Measurements from ENCODE around the gene WDFY1. TPM values are rescaled to one million over a fixed set of nuclear protein-coding genes. Genes with fewer than 3 reads are reported as not detected.
A peak's percentile ranks its signal among the peaks of the same experiment; 100 is the strongest.

Gene WDFY1
- total and polyA plus RNA-seq, 2 donors (not counting 3 experiments of a cell fraction or from before 2014, with no cell fraction given) = 54.7 to 68.7 TPM

DNA sequence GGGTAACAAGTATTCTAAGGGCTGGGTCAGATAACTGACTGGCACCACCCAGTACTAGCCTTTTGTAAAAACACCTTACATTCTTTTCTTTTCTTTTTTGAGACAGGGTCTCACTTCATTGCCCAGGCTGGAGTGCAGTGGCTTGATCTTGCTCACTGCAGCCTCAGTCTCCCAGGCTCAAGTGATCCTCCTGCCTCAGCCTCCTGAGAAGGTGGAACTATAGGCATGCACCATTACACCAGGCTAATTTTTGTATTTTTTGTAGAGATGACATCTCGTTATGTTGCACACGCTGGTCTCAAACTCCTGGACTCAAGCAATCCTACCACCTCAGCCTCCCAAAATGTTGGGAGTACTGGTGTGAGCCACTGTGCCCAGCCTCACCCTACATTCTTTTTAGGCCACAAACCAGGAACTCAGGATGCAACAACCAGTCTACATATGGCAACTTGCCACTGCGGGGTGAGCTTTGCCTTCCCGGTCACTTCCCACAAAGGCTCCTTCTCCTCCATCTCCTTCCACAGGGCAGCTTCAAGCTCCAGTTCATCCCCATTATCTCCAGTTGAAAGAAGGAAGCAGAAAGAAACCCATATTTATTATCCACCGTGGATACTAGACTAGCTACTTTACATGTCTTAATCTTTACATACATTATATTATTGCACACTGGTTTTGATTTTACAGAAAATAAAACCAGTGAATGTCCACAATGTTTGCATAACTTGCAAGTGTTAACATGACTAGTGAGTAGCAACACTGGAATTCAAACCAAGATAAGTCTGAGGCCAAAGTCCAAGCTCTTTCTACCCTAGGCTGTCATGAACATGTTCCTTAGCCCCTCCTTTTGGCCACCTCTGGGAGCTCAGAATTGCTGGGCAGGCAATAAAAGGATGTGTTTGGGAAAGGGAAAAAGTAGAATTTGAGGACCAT lies 84.1 kb downstream of the WDFY1 start:
- no TSS peak for BruUV-seq (replicated peaks)
- no peaks in the 10 kb centered on the region for H3K36me3 ChIP-seq (ENCODE audit: control insufficient read depth in 2 of 2, extremely low read depth in 1 of 2, insufficient read depth in 2 of 2, low read length in 2 of 2)
- no peak for DNase-seq (ENCODE audit: low read depth, low spot score)
- no peaks in the 10 kb centered on the region for H3K4me1 ChIP-seq (ENCODE audit: control insufficient read depth, extremely low read depth, insufficient read depth, low read length)
- H3K27me3 ChIP-seq (ENCODE audit: control insufficient read depth in 2 of 2, insufficient read depth in 2 of 2, low read length in 2 of 2) = no peaks in the 10 kb centered on the region
- no peaks in the 10 kb centered on the region for H3K9me3 ChIP-seq (replicated peaks; ENCODE audit: control insufficient read depth, insufficient read depth, low read length)
- POLR2A ChIA-PET = no interaction called here
- no peaks in the 10 kb centered on the region for H4K20me1 ChIP-seq (replicated peaks; ENCODE audit: control insufficient read depth, extremely low read depth, insufficient read depth, low read length)
- H3K4me3 ChIP-seq (replicated peaks in 1 of 3; ENCODE audit: insufficient read depth in 1 of 3, low read depth in 1 of 3, low read length in 3 of 3) = no peak overlapping the region
- H3K9ac ChIP-seq (replicated peaks; ENCODE audit: extremely low read depth, insufficient read depth, low read length) = peak overlapping the region; percentile 12
- peak; percentile 18 for FAIRE-seq
- CTCF ChIA-PET = interaction anchor here (0.9 to 4.7 kb wide), 13 partner anchors 8 to 613 kb away, joined by 3 to 26 read pairs (median 5); partner anchors contain the start of gene SCG2
- dilution Hi-C loops (cut with MboI; ENCODE audit: extremely low pct_ligation_motif_present, low sequenced_read_pairs) (no loop called here), intact Hi-C loops (cut with micrococcal nuclease) (loop anchor here (1.0 to 5.0 kb wide), 5 partner anchors 81 to 889 kb away; no protein-coding TSS in a partner anchor)
- no peaks in the 10 kb centered on the region for H3K9me1 ChIP-seq (replicated peaks; ENCODE audit: control insufficient read depth, extremely low read depth, insufficient read depth, low read length)
- H3K27ac ChIP-seq (ENCODE audit: insufficient read depth, low read depth, low read length) = no peak overlapping the region
- H2AFZ ChIP-seq (ENCODE audit: low read depth, low read length) = no peak overlapping the region
- no peak overlapping the region for H3K4me2 ChIP-seq (ENCODE audit: insufficient read depth, low read length)
- TF ChIP-seq EZH2 (IDR thresholded peaks at IDR 0.05; ENCODE audit: borderline replicate concordance, low read depth, low read length, severe bottlenecking) = no peak
- peak; percentile 25 for TF ChIP-seq GATA2 (IDR thresholded peaks at IDR 0.05; ENCODE audit: insufficient read depth, insufficient read length, low read depth, low read length)
- no peaks in the 10 kb centered on the region for H3K79me2 ChIP-seq (ENCODE audit: control insufficient read depth, insufficient read depth, low read length)

DNA sequence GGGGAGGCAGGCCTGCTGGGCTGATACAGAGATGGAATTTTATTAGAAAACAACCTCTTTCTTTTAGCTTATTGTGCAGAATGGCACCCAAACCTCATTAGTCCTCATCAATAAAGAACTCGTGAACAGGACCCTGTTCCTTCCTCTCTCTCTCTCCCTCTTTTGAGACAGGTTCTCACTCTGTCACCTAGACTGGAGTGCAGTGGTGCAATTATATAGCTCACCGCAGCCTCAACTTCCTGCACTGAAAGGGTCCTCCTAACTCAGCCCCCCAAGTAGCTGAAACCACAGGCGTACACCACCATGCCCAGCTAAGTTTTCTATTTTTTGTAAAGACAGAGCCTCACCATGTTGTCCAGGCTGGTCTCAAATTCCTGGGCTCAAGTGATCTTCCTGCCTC lies 86.1 kb downstream of the WDFY1 start:
- intact Hi-C loops (cut with micrococcal nuclease) (no loop called here), dilution Hi-C loops (cut with MboI; ENCODE audit: extremely low pct_ligation_motif_present, low sequenced_read_pairs) (no loop called here)
- ChIA-PET POLR2A (no interaction called here), CTCF (interaction anchor here (0.8 to 4.7 kb wide), 5 partner anchors 59 to 887 kb away, joined by 3 to 26 read pairs (median 12); no protein-coding TSS in a partner anchor)
- Histone ChIP-seq H3K9me1 (replicated peaks; ENCODE audit: control insufficient read depth, extremely low read depth, insufficient read depth, low read length) (no peaks in the 10 kb centered on the region), H2AFZ (ENCODE audit: low read depth, low read length) (no peak overlapping the region), H3K4me1 (ENCODE audit: control insufficient read depth, extremely low read depth, insufficient read depth, low read length) (no peaks in the 10 kb centered on the region), H3K4me3 (replicated peaks in 1 of 3; ENCODE audit: insufficient read depth in 1 of 3, low read depth in 1 of 3, low read length in 3 of 3) (no peak overlapping the region), H3K9me3 (replicated peaks; ENCODE audit: control insufficient read depth, insufficient read depth, low read length) (no peaks in the 10 kb centered on the region), H3K27ac (ENCODE audit: insufficient read depth, low read depth, low read length) (no peak overlapping the region), H3K79me2 (ENCODE audit: control insufficient read depth, insufficient read depth, low read length) (no peaks in the 10 kb centered on the region), H3K4me2 (ENCODE audit: insufficient read depth, low read length) (no peak overlapping the region), H3K36me3 (ENCODE audit: control insufficient read depth in 2 of 2, extremely low read depth in 1 of 2, insufficient read depth in 2 of 2, low read length in 2 of 2) (no peaks in the 10 kb centered on the region), H4K20me1 (replicated peaks; ENCODE audit: control insufficient read depth, extremely low read depth, insufficient read depth, low read length) (no peaks in the 10 kb centered on the region), H3K27me3 (ENCODE audit: control insufficient read depth in 2 of 2, insufficient read depth in 2 of 2, low read length in 2 of 2) (no peaks in the 10 kb centered on the region), H3K9ac (replicated peaks; ENCODE audit: extremely low read depth, insufficient read depth, low read length) (no peak overlapping the region)
- no TSS peak for BruUV-seq (replicated peaks)
- FAIRE-seq = no peak
- DNase-seq (ENCODE audit: low read depth, low spot score) = no peak
- TF ChIP-seq GATA2 (IDR thresholded peaks at IDR 0.05; ENCODE audit: insufficient read depth, insufficient read length, low read depth, low read length) (no peak), MYC (IDR thresholded peaks at IDR 0.05; ENCODE audit: low read depth, low read length) (no peak), POLR2AphosphoS5 (IDR thresholded peaks at IDR 0.05; ENCODE audit: insufficient read depth, low read depth, low read length) (no peak), EZH2 (IDR thresholded peaks at IDR 0.05; ENCODE audit: borderline replicate concordance, low read depth, low read length, severe bottlenecking) (no peak), MAX (IDR thresholded peaks at IDR 0.05; ENCODE audit: insufficient read depth, insufficient read length) (no peak), POLR2A (IDR thresholded peaks at IDR 0.05; ENCODE audit: low read depth, low read length) (no peak), FOS (IDR thresholded peaks at IDR 0.05; ENCODE audit: borderline replicate concordance, insufficient read depth, low read length) (no peak), JUN (IDR thresholded peaks at IDR 0.05; ENCODE audit: borderline replicate concordance, insufficient read depth, insufficient read length, low read depth) (no peak)
- TF ChIP-seq, protein P1, sequence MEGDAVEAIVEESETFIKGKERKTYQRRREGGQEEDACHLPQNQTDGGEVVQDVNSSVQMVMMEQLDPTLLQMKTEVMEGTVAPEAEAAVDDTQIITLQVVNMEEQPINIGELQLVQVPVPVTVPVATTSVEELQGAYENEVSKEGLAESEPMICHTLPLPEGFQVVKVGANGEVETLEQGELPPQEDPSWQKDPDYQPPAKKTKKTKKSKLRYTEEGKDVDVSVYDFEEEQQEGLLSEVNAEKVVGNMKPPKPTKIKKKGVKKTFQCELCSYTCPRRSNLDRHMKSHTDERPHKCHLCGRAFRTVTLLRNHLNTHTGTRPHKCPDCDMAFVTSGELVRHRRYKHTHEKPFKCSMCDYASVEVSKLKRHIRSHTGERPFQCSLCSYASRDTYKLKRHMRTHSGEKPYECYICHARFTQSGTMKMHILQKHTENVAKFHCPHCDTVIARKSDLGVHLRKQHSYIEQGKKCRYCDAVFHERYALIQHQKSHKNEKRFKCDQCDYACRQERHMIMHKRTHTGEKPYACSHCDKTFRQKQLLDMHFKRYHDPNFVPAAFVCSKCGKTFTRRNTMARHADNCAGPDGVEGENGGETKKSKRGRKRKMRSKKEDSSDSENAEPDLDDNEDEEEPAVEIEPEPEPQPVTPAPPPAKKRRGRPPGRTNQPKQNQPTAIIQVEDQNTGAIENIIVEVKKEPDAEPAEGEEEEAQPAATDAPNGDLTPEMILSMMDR (IDR thresholded peaks at IDR 0.05; ENCODE audit: extremely low read depth in 1 of 2, insufficient read depth in 1 of 2, low read depth in 1 of 2, low read length in 2 of 2) = no peak

Data from endothelial cell of umbilical vein (primary cell).